Fibroblast of skin of abdomen (primary cell): ENCODE results near the gene INF2.
A peak's percentile ranks its signal among the peaks of the same experiment; 100 is the strongest.

Source experiments
- DNase-seq: peaks from one replicate; pipeline ENCODE4 v3.0.0-alpha.2; 2013

Gene INF2

DNA sequence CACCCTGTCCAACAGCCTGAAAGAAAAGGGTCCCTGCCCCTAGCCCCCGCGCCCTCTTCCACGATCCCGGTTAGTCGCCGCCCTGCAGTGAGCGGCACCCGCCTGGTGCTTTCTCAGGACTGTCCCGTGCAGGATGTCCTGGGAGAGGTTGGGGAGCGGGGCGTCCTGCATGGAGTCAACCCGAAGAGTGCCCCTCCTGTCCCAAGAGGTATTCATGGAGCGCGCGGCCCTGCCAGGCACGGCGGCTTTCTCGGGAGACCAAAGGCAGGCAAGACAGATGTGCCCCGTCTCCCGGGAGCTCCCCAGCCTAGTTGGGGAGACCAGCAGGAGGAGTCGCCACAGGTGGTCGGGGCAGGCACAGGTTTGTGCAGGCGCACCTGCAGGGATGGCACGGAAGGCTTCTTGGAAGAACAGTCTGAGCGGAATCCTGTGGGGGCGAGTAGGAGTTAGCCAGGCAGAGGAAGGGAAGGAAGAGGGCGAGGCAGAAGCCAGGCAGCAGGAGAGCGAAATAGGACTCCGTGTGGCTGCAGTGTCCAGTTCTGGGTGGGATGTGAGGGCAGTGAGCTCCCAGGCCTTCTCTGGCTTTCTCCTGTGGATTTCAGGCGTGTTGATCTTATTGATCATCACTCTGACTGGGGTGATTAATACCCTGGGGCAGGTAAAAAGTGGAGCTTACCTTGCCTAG is 64.3 kb downstream of the INF2 start:
- no peak for DNase-seq

- DNase-seq, result no peak
Measured at GRCh38 chr14:104754213-104754851, 64.9 kb downstream of the INF2 start.

GRCh38 chr14:104755621-104756020 is 66.2 kb downstream of the INF2 start:
- no peak for DNase-seq

DNA sequence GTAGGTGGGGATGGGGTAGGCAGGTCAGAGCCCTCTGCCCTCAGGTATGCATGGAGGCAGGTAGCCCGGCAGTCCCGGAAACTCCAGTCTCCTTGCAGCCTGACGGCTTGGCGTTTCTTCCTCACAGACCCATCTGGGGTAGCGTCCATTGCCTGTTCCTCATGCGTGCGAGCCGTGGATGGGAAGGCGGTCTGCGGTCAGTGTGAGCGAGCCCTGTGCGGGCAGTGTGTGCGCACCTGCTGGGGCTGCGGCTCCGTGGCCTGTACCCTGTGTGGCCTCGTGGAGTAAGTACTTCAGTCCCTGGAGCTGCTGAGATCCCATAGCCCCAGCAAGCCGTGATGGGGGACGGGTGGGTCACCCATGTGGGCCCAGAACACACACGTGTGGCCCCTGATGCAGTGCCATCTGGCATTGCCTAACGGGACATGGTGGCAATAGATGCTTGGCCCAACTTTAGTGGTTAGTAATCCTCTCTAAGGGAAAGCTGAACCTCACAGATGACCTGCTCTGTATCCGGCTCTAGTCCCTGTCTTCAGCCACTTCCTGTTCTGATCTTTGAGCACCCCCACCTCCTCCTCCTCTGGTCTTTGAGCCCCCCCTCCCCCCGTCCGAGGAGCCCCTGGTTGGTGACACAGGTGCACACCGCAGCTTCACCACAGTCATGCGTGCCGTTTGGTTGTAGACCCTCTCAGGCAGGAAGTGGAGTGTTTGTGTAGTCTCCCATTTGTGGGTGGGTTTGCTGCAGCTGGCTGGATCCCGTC is 67.2 kb downstream of the INF2 start:
- DNase-seq, result no peak

- DNase-seq, result no peak
Measured at GRCh38 chr14:104757238-104757585, 67.8 kb downstream of the INF2 start.

- DNase-seq, result no peak
Measured at GRCh38 chr14:104757681-104758392, 68.4 kb downstream of the INF2 start.

- DNase-seq, result no peak
Measured at GRCh38 chr14:104758981-104759969, 69.9 kb downstream of the INF2 start.

GRCh38 chr14:104765517-104765916 is 76.1 kb downstream of the INF2 start:
- no peak for DNase-seq

DNA sequence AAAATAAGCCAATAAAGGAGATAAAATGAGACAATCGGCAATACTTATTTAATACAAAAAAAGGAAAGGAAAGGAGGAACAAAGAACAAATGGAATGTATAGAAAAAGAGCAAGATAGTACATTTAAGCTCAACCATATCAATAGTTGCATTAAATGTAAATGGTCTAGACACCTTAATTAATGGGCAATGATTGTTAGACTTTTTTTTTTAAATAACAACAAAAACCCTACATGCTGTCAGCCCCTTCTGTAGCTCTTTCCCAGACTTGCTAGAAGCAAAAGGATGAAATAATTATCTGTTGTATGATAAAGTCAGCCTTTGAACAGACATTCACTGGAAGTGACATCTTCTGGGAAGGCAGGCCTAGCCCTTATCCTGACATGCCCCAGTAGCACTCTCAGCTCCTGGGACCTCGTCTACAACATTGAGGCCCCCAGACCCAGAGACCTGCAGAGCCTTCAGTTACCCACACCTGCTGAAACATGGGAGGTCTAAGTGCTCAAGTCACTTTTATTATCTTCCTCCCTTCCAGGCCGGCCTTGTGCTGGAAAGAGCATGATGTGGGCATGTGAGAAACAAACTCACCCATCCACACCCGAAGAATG is 76.9 kb downstream of the INF2 start:
- DNase-seq, result no peak

GRCh38 chr14:104766863-104767633 is 77.6 kb downstream of the INF2 start:
- DNase-seq, result no peak

GRCh38 chr14:104767634-104767918 is 78.2 kb downstream of the INF2 start:
- DNase-seq, result no peak

DNA sequence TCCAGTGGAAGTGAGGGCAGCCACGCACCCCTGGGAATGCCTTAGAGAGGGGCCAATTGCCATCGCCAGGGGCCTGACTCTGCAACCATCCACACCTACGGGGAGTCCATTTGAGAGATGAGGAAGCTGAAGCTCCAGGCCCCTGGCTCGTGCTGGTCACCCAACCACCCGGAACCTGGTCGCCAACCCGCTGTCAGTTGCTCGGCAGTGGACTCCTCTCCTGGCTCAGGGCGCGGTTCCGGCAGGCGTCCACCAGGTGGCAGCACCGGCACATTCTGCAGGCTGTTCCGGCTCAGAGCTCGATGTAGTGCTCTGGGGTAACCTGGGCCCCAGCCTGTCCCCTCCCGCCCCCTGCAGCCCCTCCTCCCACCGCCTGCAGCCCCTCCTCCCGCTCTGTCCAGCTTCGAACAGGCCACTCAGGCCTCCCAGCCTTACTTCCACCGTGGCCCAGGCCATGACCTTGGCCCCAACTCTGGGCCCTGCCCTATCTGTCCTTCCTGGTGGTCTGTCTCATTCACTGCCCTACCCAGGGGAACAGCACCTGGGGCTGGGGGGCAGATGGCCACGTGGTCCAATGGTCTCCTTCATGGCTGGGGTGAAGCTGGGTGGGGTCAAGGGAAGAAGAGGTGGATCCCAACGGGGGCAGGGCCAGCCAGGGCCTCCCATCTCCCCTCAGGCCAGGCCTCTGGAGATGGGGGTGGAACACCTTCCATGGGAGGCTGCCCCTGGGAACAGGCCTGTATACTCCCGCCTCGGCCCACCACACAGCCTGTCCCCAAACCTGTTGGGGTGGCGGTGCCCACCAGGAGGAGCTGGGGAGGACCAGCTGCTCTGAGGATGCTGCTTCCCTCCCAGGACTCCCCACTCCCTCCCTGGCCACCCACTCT is 79.3 kb downstream of the INF2 start:
- DNase-seq, result peak; percentile 74

DNA sequence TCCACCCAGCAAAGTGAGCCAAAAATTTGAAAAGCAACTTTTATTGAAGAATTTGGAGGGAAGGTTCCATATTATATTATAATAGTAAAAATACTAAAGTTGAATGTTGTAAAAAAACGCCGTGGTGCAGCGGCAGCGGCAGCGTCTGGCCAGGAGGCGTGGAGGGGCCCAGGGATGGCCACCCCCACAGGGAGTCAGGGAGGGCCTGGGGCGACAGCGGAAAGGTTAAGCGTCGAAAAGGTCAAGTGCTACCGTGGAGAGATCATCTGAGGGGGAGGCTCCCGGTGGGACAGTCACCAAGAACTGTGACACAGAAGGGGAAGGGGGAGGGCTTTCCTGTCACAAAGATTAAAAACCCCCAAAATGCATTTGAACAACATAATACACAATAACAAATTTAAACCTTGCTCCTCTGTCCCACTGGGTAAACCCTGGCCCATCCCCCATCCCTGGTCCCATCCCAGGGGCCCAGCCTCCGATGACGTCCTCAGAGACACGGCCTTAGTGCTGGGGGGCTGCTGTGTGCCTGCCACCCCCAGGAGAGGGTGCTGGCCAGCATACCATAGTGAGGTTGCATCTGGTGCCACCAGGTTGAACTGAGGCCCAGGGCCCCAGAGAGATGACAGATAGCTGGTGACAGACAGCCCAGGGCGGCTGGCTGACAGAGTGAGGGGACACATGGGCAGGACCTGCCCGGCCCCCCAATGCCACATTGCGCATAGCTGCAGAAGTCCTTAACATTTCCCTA is 80.1 kb downstream of the INF2 start:
- DNase-seq, result no peak

DNA sequence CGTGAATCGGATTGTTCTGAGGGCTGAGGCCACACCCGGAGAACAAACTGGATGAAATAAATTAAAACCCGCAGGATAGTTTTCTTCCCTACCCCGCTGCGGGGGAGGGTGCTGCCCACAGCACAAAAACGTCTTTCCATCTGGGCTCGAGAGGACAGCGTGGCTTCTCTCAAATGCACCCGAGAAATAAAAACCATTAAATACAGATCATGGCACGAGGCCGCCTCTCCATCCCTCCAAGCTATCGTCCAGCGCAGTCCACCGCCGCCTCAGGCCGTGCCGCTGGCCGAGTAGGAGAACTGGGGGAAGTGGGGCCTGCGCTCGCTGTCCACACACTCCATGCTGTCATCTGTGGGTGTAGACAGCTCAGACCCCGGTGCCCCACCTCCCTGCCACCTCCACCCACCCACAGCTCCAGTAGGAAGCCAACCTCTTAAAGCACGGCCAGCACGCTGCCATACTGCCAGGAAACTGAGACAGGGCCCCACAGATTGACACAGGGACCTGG is 80.7 kb downstream of the INF2 start:
- DNase-seq, result no peak

- no peak for DNase-seq
Measured at GRCh38 chr14:104770851-104771272, 81.4 kb downstream of the INF2 start.

GRCh38 chr14:104771374-104771773 is 82.0 kb downstream of the INF2 start:
- no peak for DNase-seq
